NCI-H524 (cell line): ENCODE data around the gene CEBPB.
"Not testable (repeated sequence)": the region's sequence is repeated elsewhere in the genome, so short reads cannot be mapped to it uniquely, and the experiment has no call there.

ENCODE experiments used
- DNase-seq, 2 experiments: peaks; one replicate each; lab custom pipeline; 2025; lab: John Stamatoyannopoulos, UW

CEBPB gene

GRCh38 chr20:50190251-50191064, at the start of gene CEBPB:
Gene CEBPB (plus strand): TSS chr20:50190830. CDS start chr20:50191034, 204 bp downstream.
- peak; percentile 63 to 78 for DNase-seq

DNA sequence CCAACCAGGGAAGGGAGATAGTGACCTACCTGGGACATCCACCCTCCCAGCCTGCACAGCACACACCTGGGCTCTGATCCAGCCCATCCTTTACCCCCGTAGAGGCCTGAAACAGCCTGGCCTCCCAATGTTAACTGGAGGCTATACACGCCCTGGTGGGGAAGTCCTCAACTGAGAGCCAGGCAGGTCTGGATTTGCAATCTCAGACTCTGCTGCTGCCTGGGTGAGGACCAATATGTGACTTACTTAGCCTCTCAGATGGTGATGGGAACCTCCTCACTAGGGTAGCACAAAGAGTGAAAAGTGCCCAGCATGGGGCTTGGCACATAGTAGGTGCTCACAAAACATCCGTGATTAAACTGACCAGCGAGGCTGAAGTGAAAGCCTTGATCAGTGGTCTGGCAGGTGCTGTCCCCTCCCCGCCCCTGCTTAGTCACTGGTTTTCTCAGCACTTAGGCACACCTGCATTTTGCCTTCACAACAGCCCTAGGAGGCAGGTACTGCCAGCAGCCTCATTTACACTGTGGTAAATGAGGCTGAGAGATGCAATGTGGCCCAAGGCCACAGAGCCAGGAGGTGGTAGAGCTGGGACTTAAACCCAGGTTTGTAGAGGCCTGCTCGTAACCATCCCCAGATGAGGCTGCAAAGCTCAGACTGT, 49.5 kb upstream of the CEBPB start:
- no peak for DNase-seq

DNA sequence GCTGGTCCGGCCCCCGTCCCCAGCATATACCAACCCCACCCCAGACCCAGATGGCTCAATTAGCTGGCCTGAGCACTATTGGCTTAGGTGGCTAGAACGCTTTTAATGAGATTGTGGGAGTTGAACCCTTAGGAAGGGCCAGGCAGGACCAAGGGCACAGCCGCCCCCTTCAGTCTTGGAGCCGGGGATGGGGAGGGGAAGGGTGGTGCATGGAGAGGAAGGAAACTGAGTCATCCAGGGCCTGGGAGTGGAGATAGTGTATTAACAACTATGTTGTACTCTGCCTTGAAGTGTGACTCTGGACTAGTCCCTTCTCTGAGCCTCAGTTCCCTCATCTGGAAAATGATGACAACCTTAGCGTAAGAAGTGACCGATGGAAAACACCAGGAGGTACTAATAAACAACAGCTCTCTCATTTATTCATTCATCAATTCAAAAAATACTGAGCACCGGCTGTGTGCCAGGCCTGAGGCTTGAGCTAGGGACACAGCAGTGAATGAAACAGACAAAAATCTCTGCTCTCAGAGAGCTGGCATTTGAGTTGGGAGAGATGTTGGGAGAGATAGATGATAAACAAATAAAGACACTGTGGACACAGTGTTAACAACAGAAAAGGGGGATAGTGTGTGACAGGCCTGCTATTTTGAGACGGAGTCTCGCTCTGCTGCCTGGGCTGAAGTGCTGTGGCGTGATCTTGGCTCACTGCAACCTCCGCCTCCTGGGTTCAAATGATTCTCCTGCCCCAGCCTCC, 48.6 kb upstream of the CEBPB start:
- no peak for DNase-seq

- DNase-seq, result no peak
Measured at GRCh38 chr20:50142812-50143211, 47.8 kb upstream of the CEBPB start.

DNA sequence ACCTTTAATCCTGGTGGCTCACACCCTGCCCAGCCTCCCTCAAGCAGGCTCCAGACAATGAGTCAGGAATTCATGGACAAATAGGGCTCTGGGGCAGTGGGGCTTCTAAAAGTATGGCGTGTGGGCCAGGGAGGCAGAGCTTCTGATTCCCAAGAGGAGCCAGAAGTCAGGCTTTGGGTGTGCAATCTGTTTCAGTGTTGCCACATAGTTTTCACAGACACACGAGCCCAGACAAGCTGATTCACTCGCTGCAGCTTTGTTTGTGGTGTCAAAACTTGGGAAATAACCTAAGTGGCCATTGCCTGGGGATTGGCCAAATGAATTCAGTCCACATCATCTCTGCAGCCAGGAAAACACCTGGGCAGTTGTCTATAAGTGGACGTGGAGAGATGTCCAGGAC, 46.3 kb upstream of the CEBPB start:
- DNase-seq, result no peak

- DNase-seq, result no peak
Measured at GRCh38 chr20:50145566-50145965, 45.1 kb upstream of the CEBPB start.

- DNase-seq, result no peak
Measured at GRCh38 chr20:50146214-50146613, 44.4 kb upstream of the CEBPB start.

- DNase-seq, result no peak
Measured at GRCh38 chr20:50146732-50147662, 43.6 kb upstream of the CEBPB start.

DNA sequence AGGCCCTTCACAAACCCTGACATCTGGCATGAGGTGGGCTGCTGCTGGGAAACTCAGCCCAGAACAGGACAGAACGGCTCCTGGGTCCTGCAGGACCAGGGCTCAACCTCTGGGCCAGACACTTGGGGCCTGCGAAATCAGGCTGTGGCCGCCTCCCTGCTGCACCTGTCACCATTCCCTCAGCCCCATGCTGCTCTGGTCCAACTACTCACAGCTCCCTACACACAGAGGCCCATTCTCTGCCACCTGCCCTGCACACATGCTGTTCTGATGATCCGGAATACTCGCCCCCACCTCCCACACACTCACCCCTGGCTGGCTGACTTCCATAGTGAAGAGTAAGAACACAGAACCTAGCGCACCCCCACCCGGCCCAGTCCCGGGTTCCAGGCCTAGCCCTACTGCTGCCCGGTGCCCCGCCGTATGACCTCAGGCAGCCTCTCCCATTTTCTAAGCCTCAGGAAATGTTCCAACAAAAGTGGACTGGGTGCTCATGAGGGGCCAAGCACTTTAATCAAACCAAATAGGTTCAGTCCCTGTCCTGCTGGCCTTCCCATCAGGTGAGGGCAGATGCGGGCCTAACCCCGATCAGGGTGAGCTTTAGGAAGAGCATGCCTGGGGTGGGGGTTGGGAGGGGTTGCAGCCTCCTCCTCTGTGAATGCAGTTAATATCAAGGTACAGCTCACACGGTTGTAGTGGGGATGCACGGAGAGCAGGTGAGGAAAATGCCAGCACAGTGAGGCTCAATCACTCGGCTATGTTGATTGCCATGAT, 41.0 kb upstream of the CEBPB start:
- no peak for DNase-seq

DNA sequence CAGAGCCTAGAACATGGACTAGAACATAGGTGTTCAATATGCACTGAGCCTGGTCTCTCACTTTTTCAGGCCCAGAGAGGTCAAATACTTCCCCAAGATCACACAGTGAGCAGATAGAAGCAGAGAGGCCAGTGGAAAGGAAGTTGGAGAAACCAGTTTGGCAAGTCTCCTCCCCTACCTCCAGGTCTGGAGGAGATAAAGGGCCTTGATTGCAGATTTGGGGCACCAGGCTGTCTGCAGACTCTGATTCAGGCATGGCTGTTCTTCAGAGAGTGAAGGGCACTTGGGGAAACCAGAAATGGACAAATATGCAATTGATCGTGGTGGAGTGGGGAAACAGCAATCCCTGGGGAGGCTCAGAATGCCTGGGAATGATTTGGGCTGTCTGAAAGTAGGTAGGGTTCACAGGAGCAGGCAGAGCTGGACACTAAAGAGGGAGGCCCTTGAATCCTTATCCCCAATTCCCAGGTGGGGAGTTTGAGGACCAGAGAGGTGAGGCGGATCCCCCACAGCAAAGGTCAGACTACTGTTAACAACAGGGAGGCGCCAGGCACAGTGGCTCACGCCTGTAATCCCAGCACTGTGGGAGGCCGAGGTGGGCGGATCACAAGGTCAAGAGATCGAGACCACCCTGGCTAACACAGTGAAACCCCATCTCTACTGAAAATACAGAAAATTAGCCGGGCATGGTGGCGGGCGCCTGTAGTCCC, 39.4 kb upstream of the CEBPB start:
- no peak for DNase-seq

- DNase-seq, result no peak
Measured at GRCh38 chr20:50152394-50153152, 38.1 kb upstream of the CEBPB start.

DNA sequence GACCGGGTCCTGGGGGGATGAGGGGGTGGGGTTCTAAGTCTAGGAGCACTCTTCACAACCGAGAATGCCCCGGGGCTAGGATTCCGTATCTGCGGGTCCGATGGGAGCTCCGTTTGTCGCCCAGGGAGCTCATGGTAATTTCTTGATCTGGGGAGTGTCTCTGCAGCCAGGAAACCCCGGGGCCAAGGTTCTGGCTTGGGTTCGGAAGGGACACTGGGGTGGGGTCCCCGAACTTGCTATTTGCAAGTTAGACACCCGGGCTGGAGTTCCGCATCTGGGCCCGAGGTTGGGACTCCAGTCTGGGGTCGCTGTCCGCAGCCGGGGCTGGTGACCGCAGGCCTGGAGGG, 37.5 kb upstream of the CEBPB start:
- DNase-seq, result no peak

GRCh38 chr20:50153500-50154377, 36.9 kb upstream of the CEBPB start, which contains the start of gene PEDS1:
Gene PEDS1 (minus strand): TSS chr20:50153723. CDS start chr20:50153637, 86 bp downstream.
- DNase-seq, result peak; percentile 25 to 87

GRCh38 chr20:50161494-50161893, 29.1 kb upstream of the CEBPB start:
- not testable (repeated sequence) for DNase-seq

GRCh38 chr20:50163570-50164317, 26.9 kb upstream of the CEBPB start:
- DNase-seq, result no peak

GRCh38 chr20:50165684-50166554, 24.7 kb upstream of the CEBPB start:
- peak; percentile 98 to 99 for DNase-seq
